Sigmoid colon (tissue), 7 donors: ENCODE measurements around the gene PLB1. TPM values are rescaled to one million over a fixed set of nuclear protein-coding genes. Genes with fewer than 3 reads are reported as not detected.

Experiments used
- DNase-seq: peaks from one replicate; pipeline ENCODE4 v3.0.0-alpha.2; 2019
- H3K27ac ChIP-seq, 4 donors: fragments of 200-600 bp; sonication (generic); one replicate each; pipeline ENCODE4 v1.5.1; 2016 to 2019; ENCODE audit warnings: mild to moderate bottlenecking in 1 of 4
- H3K27me3 ChIP-seq, 3 donors: fragments of 200-600 bp; sonication (generic); one replicate each; pipeline ENCODE4 v1.5.1; 2019; ENCODE audit warnings: mild to moderate bottlenecking in 1 of 3
- H3K36me3 ChIP-seq, 4 donors: fragments of 200-600 bp; sonication (generic); one replicate each; pipeline ENCODE4 v1.5.1; 2016 to 2019
- H3K4me1 ChIP-seq, 4 donors: fragments of 200-600 bp; sonication (generic); one replicate each; pipeline ENCODE4 v1.5.1; 2017 to 2019
- H3K4me3 ChIP-seq, 4 donors: fragments of 200-600 bp; sonication (generic); one replicate each; pipeline ENCODE4 v1.5.1; 2017 to 2019; ENCODE audit warnings: mild to moderate bottlenecking in 2 of 4, moderate library complexity in 1 of 4
- H3K9me3 ChIP-seq, 4 donors: fragments of 200-600 bp in 3 of 4; sonication (generic) in 3 of 4; one replicate each; pipeline versions ENCODE4 v1.5.1 to v1.6.1; 2013 to 2019
- EP300 ChIP-seq, 4 donors: sonication (generic); formaldehyde crosslinking; IDR thresholded peaks; one replicate each; pipeline ENCODE4 v1.6.1; 2017; ENCODE audit warnings: antibody characterized with exemption in 4 of 4
- POLR2A ChIP-seq, 2 donors: fragments of 450-650 bp; IDR thresholded peaks; one replicate each; pipeline ENCODE4 v1.6.1; 2016; ENCODE audit warnings: antibody characterized with exemption in 2 of 2, mild to moderate bottlenecking in 2 of 2, moderate library complexity in 2 of 2
- POLR2AphosphoS5 ChIP-seq, 4 donors: sonication (generic); formaldehyde crosslinking; IDR thresholded peaks; one replicate each; pipeline ENCODE4 v1.6.1; 2017; ENCODE audit warnings: antibody characterized with exemption in 4 of 4
- WGBS, 2 donors: extraction: QIAGEN DNeasy Blood & Tissue Kit; methylation state at CpG; one replicate each; pipeline ENCODE4 v1.1.7; 2013; 5-methylcytosine and 5-hydroxymethylcytosine counted together
- intact Hi-C: fragments of 100-400 bp; cut with DNase I; formaldehyde crosslinking; loops from one replicate; pipeline ENCODE4 v1.15.1; 2023
- polyA plus RNA-seq, 3 donors: library from polyadenylated mRNA; stranded (reverse); fragments of 200-250 nt; gene quantifications; one replicate each; pipeline ENCODE4 v1.2.3, GENCODE V29; 2013
- total RNA-seq, 4 donors: library from RNA; depleted of rRNA; stranded (reverse); fragments of >200 nt; gene quantifications; one replicate each; pipeline ENCODE4 v1.1.0, GENCODE V29; 2016
- TF ChIP-seq, protein P1 (sequence below), 4 experiments: fragments of 450-650 bp in 3 of 4; fragments of 200-600 bp in 1 of 4; IDR thresholded peaks; one replicate each; pipeline ENCODE4 v1.5.1; 2016 to 2019; ENCODE audit warnings: antibody characterized with exemption in 4 of 4, mild to moderate bottlenecking in 3 of 4, moderate library complexity in 2 of 4
- donor health status: healthy with polysubstance abuse.
- donor health status: Bipolar disorder and iron deficiency.
- donor health status: healthy.

The PLB1 gene
- total and polyA plus RNA-seq, 7 donors = 1.2 to 18.3 (median 2.1) TPM

DNA sequence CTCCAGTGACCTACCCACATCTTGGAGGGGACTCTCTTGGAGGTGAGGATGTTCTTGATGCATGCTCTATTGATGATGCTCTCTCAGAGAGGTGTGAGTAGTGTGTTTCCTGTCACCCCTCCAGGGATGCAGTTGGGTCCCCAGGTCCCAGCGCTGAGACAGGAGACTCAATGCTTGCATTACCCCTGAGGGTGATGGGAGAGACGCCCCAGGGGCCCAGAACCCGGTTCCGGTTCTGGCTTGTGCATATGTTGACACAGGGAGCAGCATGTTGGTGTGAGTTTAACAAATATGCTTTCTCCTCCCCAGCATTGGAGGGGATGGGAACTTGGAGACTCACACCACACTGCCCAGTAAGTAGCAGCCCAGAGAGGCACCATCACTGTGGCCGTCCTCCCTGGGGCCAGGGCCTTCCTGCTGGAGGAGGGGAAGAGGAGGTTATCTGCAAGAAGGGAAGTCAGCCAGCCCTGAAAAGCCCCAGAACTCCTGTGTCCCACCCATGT lies 124.5 kb downstream of the PLB1 start:
- intact Hi-C loops = no loop called here
- Histone ChIP-seq H3K4me3 (no peak overlapping the region), H3K4me1 (peaks cover 0 to 52% (median 46%) of the 10 kb centered on the region in 4 donors), H3K27me3 (no peaks in the 10 kb centered on the region), H3K36me3 (no peaks in the 10 kb centered on the region), H3K9me3 (no peaks in the 10 kb centered on the region), H3K27ac (peak overlapping the region; percentile 90 to 94 (median 92))
- no peak for DNase-seq
- TF ChIP-seq EP300 (IDR thresholded peaks at IDR 0.05) (no peak), POLR2AphosphoS5 (IDR thresholded peaks at IDR 0.05) (no peak), POLR2A (IDR thresholded peaks at IDR 0.05) (no peak)
- TF ChIP-seq, protein P1, sequence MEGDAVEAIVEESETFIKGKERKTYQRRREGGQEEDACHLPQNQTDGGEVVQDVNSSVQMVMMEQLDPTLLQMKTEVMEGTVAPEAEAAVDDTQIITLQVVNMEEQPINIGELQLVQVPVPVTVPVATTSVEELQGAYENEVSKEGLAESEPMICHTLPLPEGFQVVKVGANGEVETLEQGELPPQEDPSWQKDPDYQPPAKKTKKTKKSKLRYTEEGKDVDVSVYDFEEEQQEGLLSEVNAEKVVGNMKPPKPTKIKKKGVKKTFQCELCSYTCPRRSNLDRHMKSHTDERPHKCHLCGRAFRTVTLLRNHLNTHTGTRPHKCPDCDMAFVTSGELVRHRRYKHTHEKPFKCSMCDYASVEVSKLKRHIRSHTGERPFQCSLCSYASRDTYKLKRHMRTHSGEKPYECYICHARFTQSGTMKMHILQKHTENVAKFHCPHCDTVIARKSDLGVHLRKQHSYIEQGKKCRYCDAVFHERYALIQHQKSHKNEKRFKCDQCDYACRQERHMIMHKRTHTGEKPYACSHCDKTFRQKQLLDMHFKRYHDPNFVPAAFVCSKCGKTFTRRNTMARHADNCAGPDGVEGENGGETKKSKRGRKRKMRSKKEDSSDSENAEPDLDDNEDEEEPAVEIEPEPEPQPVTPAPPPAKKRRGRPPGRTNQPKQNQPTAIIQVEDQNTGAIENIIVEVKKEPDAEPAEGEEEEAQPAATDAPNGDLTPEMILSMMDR (IDR thresholded peaks at IDR 0.05) = no peak
- 80 to 84% methylated on average over 5 of the region's 5 CpGs for WGBS, 2 donors

GRCh38 chr2:28620801-28621171 lies 124.9 kb downstream of the PLB1 start:
- 93 to 94% methylated on average over 4 of the region's 4 CpGs for WGBS, 2 donors
- Histone ChIP-seq H3K4me1 (peaks cover 0 to 56% (median 51%) of the 10 kb centered on the region in 4 donors), H3K9me3 (no peaks in the 10 kb centered on the region), H3K27ac (peak overlapping the region; percentile 90 to 94 (median 92)), H3K27me3 (no peaks in the 10 kb centered on the region), H3K36me3 (no peaks in the 10 kb centered on the region), H3K4me3 (no peak overlapping the region)
- no peak for DNase-seq
- intact Hi-C loops = no loop called here
- no peak for TF ChIP-seq POLR2A (IDR thresholded peaks at IDR 0.05)
- TF ChIP-seq EP300 (IDR thresholded peaks at IDR 0.05) = no peak
- TF ChIP-seq POLR2AphosphoS5 (IDR thresholded peaks at IDR 0.05) = no peak
- TF ChIP-seq, protein P1 (IDR thresholded peaks at IDR 0.05) = no peak

- intact Hi-C loops = no loop called here
- Histone ChIP-seq H3K36me3 (no peaks in the 10 kb centered on the region), H3K27me3 (no peaks in the 10 kb centered on the region), H3K9me3 (no peaks in the 10 kb centered on the region), H3K27ac (peak overlapping the region; percentile 90 to 94 (median 92)), H3K4me3 (no peak overlapping the region), H3K4me1 (peaks cover 0 to 63% (median 57%) of the 10 kb centered on the region in 4 donors)
- DNase-seq = peak; percentile 96
- 14 to 20% methylated on average over 15 of the region's 15 CpGs for WGBS, 2 donors
- TF ChIP-seq EP300 (IDR thresholded peaks at IDR 0.05) = peak; percentile 17 to 84 (median 56)
- TF ChIP-seq POLR2A (IDR thresholded peaks at IDR 0.05) = no peak
- TF ChIP-seq, protein P1 (IDR thresholded peaks at IDR 0.05) = peak in 2 of 4 experiments; percentile 32
- TF ChIP-seq POLR2AphosphoS5 (IDR thresholded peaks at IDR 0.05) = peak; percentile 71 to 92 (median 76)
Measured at GRCh38 chr2:28621172-28622100, 125.6 kb downstream of the PLB1 start.

- no peak for DNase-seq
- Histone ChIP-seq H3K36me3 (no peaks in the 10 kb centered on the region), H3K9me3 (no peaks in the 10 kb centered on the region), H3K4me1 (peaks cover 0 to 69% (median 64%) of the 10 kb centered on the region in 4 donors), H3K27ac (peak overlapping the region; percentile 90 to 94 (median 92)), H3K27me3 (no peaks in the 10 kb centered on the region), H3K4me3 (no peak overlapping the region)
- 25 to 56% methylated on average over 2 of the region's 2 CpGs for WGBS, 2 donors
- intact Hi-C loops = no loop called here
- no peak for TF ChIP-seq EP300 (IDR thresholded peaks at IDR 0.05)
- TF ChIP-seq, protein P1 (IDR thresholded peaks at IDR 0.05) = no peak
- TF ChIP-seq POLR2A (IDR thresholded peaks at IDR 0.05) = no peak
- no peak for TF ChIP-seq POLR2AphosphoS5 (IDR thresholded peaks at IDR 0.05)
Measured at GRCh38 chr2:28622101-28622499, 126.2 kb downstream of the PLB1 start.
